WTC11 (cell line): ENCODE data around the gene RUNX1.

ENCODE experiments used
- ATF1 ChIP-seq: sonication (generic); formaldehyde crosslinking; IDR thresholded peaks from 2 replicates; pipeline ENCODE4 v1.8.1; 2023; ENCODE audit warnings: mild to moderate bottlenecking, moderate library complexity, missing genetic modification reagents
- ATF3 ChIP-seq: sonication (generic); formaldehyde crosslinking; conservative IDR thresholded peaks from 2 replicates; pipeline ENCODE4 v1.8.1; 2022; ENCODE audit warnings: mild to moderate bottlenecking, missing genetic modification reagents
- CTCF ChIP-seq: fragments of 200-600 bp; IDR thresholded peaks from 2 replicates; pipeline ENCODE4 v1.8.0; 2022; ENCODE audit warnings: antibody characterized with exemption
- E2F5 ChIP-seq: sonication (generic); formaldehyde crosslinking; IDR thresholded peaks from 2 replicates; pipeline ENCODE4 v1.8.1; 2022; ENCODE audit warnings: mild to moderate bottlenecking, moderate library complexity, missing genetic modification reagents
- NFYB ChIP-seq: sonication (generic); formaldehyde crosslinking; conservative IDR thresholded peaks from 2 replicates; pipeline ENCODE4 v1.8.0; 2022; ENCODE audit warnings: low read depth, missing genetic modification reagents
- STAT6 ChIP-seq: sonication (generic); formaldehyde crosslinking; conservative IDR thresholded peaks from 2 replicates; pipeline ENCODE4 v1.8.1; 2023; ENCODE audit warnings: mild to moderate bottlenecking, low read depth, missing genetic modification reagents, moderate library complexity
- TCF7 ChIP-seq: sonication (generic); formaldehyde crosslinking; IDR thresholded peaks from 2 replicates; pipeline ENCODE4 v1.8.0; 2022; ENCODE audit warnings: mild to moderate bottlenecking, low read depth, missing genetic modification reagents, moderate library complexity
- TEAD4 ChIP-seq: sonication (generic); formaldehyde crosslinking; IDR thresholded peaks from 2 replicates; pipeline ENCODE4 v1.8.0; 2022; ENCODE audit warnings: mild to moderate bottlenecking, missing genetic modification reagents
- ZNF138 ChIP-seq: sonication (generic); formaldehyde crosslinking; conservative IDR thresholded peaks from 2 replicates; pipeline ENCODE4 v1.8.1; 2022; ENCODE audit warnings: mild to moderate bottlenecking, moderate library complexity, missing genetic modification reagents

GRCh38 chr21:34833465-34833864, 215.6 kb downstream of the RUNX1 start:
- TF ChIP-seq E2F5 (no peak), CTCF (no peak), TCF7 (CRISPR knock-in tag) (no peak), NFYB (CRISPR knock-in tag) (no peak), ATF1 (no peak), ATF3 (CRISPR knock-in tag) (no peak), STAT6 (CRISPR knock-in tag) (no peak), TEAD4 (CRISPR knock-in tag) (no peak), ZNF138 (no peak)
